Kidney (tissue), 14 donors: ENCODE measurements around the gene DPH2. TPM values are rescaled to one million over a fixed set of nuclear protein-coding genes. Genes with fewer than 3 reads are reported as not detected.

Source experiments
- DNase-seq, 5 donors: peaks; one replicate each; pipeline ENCODE4 v3.0.0-alpha.2; 2013 to 2020
- FAIRE-seq: peaks from 2 replicates; lab custom pipeline; 2012; peaks lifted over from hg19 to GRCh38; lab: Jason Lieb, UNC
- H3K27ac ChIP-seq, 2 donors: one replicate each; pipeline ENCODE4 v1.7.0; 2013; ENCODE audit warnings: low read depth in 2 of 2, low read length in 2 of 2, inconsistent platforms in 1 of 2
- H3K27me3 ChIP-seq: one replicate; pipeline ENCODE4 v1.7.1; 2013; ENCODE audit warnings: low read length, inconsistent platforms; ENCODE audit not compliant: control insufficient read depth, insufficient read depth
- H3K36me3 ChIP-seq, 3 donors: one replicate each; pipeline versions ENCODE4 v1.7.0 to v1.7.1; 2013; ENCODE audit warnings: low read length in 3 of 3, control low read depth in 1 of 3, inconsistent platforms in 1 of 3; ENCODE audit not compliant: insufficient read depth in 3 of 3, control insufficient read depth in 2 of 3
- H3K4me1 ChIP-seq, 3 donors: one replicate each; pipeline versions ENCODE4 v1.7.0 to v1.7.1; 2013; ENCODE audit warnings: low read length in 3 of 3, inconsistent platforms in 1 of 3, low read depth in 1 of 3; ENCODE audit not compliant: control insufficient read depth in 2 of 3, insufficient read depth in 2 of 3
- H3K4me3 ChIP-seq, 3 donors: one replicate each; pipeline versions ENCODE4 v1.7.0 to v1.8.1; 2013; ENCODE audit warnings: low read length in 3 of 3, control low read depth in 1 of 3, inconsistent platforms in 1 of 3
- H3K9ac ChIP-seq, 3 donors: one replicate each; pipeline versions ENCODE4 v1.7.0 to v1.7.1; 2013; ENCODE audit warnings: low read length in 3 of 3, control low read depth in 1 of 3, inconsistent platforms in 1 of 3
- H3K9me3 ChIP-seq, 3 donors: one replicate each; pipeline versions ENCODE4 v1.7.0 to v1.7.1; 2013; ENCODE audit warnings: low read length in 3 of 3, control low read depth in 1 of 3, inconsistent platforms in 1 of 3; ENCODE audit not compliant: control insufficient read depth in 2 of 3, insufficient read depth in 1 of 3
- intact Hi-C: fragments of 100-400 bp; cut with DNase I; formaldehyde crosslinking; loops from one replicate; pipeline ENCODE4 v1.11.1; 2022
- polyA plus RNA-seq: library from polyadenylated mRNA; stranded (reverse); fragments of 350-450 nt; fragmentation: Illumina TruSeq; extraction: RNeasy Lipid Tissue Mini Kit (QIAGEN cat#74804); gene quantifications from one replicate; pipeline ENCODE4 v1.2.3, GENCODE V29; 2014; ENCODE audit warnings: low read depth, low replicate concordance; ENCODE audit not compliant: insufficient read depth
- total RNA-seq: library from RNA; stranded (reverse); fragmentation: NEBNext Ultra II Directional; extraction: Animal tissue kit (Norgen Biotek cat#: 25700); gene quantifications from one replicate; pipeline ENCODE4 v1.2.1, GENCODE V29; 2021
- TF ChIP-seq, protein P1 (sequence below): IDR thresholded peaks from 3 replicates; pipeline ENCODE4 v1.5.1; 2012; ENCODE audit warnings: mild to moderate bottlenecking, moderate library complexity, borderline replicate concordance; ENCODE audit not compliant: insufficient read depth; ENCODE audit errors: extremely low read depth
- donor health status: control.
- donor health status: control.
- donor health status: control.
- donor health status: control.
- donor health status: control.
- donor health status: DM: yes; HTN: yes; CAD: no.
- donor health status: Normal renal cell carcinoma (clear cell type).

The DPH2 gene
- total and polyA plus RNA-seq, 2 donors from 2014 or later: 15.9 to 24.0 TPM

DNA sequence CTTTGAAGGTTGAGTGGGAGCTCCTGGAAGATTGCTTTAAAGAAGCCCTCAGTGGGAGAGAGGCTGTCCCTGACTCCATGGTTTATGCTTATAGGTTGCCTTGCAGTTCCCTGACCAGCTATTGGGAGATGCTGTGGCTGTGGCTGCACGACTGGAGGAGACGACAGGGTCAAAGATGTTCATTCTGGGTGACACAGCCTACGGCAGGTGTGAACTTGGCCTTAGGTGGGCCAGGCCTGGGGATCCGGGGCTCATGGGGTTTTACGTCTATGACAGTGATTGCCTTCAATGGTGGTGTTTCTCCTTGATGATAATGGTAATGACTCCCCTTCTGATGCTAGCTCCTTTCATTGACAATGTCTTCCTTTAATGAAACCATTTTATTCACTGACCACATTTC is 692 bp downstream of the DPH2 start:
- H3K27ac ChIP-seq: no peak overlapping the region
- H3K4me3 ChIP-seq: peak overlapping the region; percentile 83 to 95 (median 92)
- intact Hi-C loops: no loop called here
- peaks cover 0 to 21% (median 8%) of the 10 kb centered on the region in 3 donors for H3K4me1 ChIP-seq
- FAIRE-seq (no peak), DNase-seq (no peak)
- TF ChIP-seq, protein P1, sequence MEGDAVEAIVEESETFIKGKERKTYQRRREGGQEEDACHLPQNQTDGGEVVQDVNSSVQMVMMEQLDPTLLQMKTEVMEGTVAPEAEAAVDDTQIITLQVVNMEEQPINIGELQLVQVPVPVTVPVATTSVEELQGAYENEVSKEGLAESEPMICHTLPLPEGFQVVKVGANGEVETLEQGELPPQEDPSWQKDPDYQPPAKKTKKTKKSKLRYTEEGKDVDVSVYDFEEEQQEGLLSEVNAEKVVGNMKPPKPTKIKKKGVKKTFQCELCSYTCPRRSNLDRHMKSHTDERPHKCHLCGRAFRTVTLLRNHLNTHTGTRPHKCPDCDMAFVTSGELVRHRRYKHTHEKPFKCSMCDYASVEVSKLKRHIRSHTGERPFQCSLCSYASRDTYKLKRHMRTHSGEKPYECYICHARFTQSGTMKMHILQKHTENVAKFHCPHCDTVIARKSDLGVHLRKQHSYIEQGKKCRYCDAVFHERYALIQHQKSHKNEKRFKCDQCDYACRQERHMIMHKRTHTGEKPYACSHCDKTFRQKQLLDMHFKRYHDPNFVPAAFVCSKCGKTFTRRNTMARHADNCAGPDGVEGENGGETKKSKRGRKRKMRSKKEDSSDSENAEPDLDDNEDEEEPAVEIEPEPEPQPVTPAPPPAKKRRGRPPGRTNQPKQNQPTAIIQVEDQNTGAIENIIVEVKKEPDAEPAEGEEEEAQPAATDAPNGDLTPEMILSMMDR: no peak
- H3K9ac ChIP-seq: peak overlapping the region; percentile 48 to 77 (median 67)
- no peaks in the 10 kb centered on the region for H3K9me3 ChIP-seq
- no peaks in the 10 kb centered on the region for H3K27me3 ChIP-seq
- H3K36me3 ChIP-seq: peaks cover 0 to 16% (median 4%) of the 10 kb centered on the region in 3 donors

DNA sequence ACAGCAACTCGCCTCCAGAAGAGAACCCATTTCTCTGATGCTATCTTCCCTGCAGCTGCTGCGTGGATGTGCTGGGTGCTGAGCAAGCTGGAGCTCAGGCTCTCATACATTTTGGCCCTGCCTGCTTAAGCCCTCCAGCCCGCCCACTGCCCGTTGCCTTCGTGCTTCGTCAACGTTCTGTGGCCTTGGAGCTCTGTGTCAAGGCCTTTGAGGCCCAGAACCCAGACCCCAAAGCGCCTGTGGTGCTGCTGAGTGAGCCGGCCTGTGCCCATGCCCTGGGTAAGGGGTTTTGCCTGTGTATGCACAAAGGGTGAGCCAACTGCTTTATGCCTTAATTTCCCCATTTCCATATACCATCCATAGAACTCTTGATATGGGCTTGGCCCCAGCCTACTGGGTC is 1.1 kb downstream of the DPH2 start:
- Histone ChIP-seq H3K4me3 (peak overlapping the region in 1 of 3 donors; percentile 92), H3K27ac (no peak overlapping the region), H3K36me3 (peaks cover 0 to 12% (median 4%) of the 10 kb centered on the region in 3 donors), H3K9me3 (no peaks in the 10 kb centered on the region), H3K9ac (no peak overlapping the region), H3K27me3 (no peaks in the 10 kb centered on the region), H3K4me1 (peaks cover 0 to 25% (median 8%) of the 10 kb centered on the region in 3 donors)
- TF ChIP-seq, protein P1: no peak
- intact Hi-C loops: no loop called here
- DNase-seq (no peak), FAIRE-seq (no peak)

DNA sequence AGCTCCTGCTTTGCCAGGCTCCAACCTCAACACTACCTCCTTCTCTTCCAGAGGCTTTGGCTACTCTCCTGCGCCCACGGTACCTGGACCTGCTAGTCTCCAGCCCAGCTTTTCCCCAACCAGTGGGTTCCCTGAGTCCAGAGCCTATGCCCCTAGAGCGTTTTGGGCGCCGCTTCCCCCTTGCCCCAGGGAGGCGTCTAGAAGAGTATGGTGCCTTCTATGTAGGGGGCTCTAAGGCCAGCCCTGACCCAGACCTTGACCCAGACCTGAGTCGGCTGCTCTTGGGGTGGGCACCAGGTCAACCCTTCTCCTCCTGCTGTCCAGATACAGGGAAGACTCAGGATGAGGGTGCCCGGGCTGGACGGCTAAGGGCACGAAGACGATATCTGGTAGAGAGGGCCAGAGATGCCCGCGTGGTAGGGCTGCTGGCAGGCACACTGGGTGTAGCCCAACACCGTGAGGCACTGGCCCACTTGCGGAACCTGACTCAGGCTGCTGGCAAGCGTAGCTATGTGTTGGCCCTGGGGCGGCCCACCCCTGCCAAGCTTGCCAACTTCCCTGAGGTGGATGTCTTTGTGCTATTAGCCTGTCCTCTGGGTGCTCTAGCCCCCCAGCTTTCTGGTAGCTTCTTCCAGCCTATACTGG is 1.6 kb downstream of the DPH2 start:
- peaks cover 0 to 12% (median 6%) of the 10 kb centered on the region in 3 donors for H3K36me3 ChIP-seq
- no peak overlapping the region for H3K27ac ChIP-seq
- no peaks in the 10 kb centered on the region for H3K27me3 ChIP-seq
- peaks cover 0 to 31% (median 8%) of the 10 kb centered on the region in 3 donors for H3K4me1 ChIP-seq
- no peak for FAIRE-seq
- no peak overlapping the region for H3K9ac ChIP-seq
- DNase-seq: no peak
- no peaks in the 10 kb centered on the region for H3K9me3 ChIP-seq
- intact Hi-C loops: no loop called here
- no peak overlapping the region for H3K4me3 ChIP-seq
- TF ChIP-seq, protein P1: no peak
